ENCODE measurements around the gene CYBC1.

Gene CYBC1

GRCh38 chr17:82452162-82452561, 1.6 kb upstream of the CYBC1 start:
- no peak for TF ChIP-seq CTCF (conservative IDR thresholded peaks at IDR 0.05)
- H3K27ac ChIP-seq, result no peak overlapping the region

- H3K27ac ChIP-seq, result peak overlapping the region; percentile 88
- no peak for TF ChIP-seq CTCF (conservative IDR thresholded peaks at IDR 0.05)
Measured at GRCh38 chr17:82449883-82450356, 632 bp downstream of the CYBC1 start.

GRCh38 chr17:82449131-82449882, 1.2 kb downstream of the CYBC1 start:
- TF ChIP-seq CTCF (conservative IDR thresholded peaks at IDR 0.05), result no peak
- peak overlapping the region; percentile 88; the same call in 1 of the 2 replicates for H3K27ac ChIP-seq

GRCh38 chr17:82447876-82448275, 2.7 kb downstream of the CYBC1 start:
- no peak for TF ChIP-seq CTCF (conservative IDR thresholded peaks at IDR 0.05)
- H3K27ac ChIP-seq, result no peak overlapping the region

GRCh38 chr17:82446649-82447048, 3.9 kb downstream of the CYBC1 start:
- no peak for TF ChIP-seq CTCF (conservative IDR thresholded peaks at IDR 0.05)
- no peak overlapping the region for H3K27ac ChIP-seq

- TF ChIP-seq CTCF (conservative IDR thresholded peaks at IDR 0.05), result no peak
- H3K27ac ChIP-seq, result no peak overlapping the region; the same call in 1 of the 2 replicates
Measured at GRCh38 chr17:82446124-82446523, 4.4 kb downstream of the CYBC1 start.

GRCh38 chr17:82445542-82445941, 5.0 kb downstream of the CYBC1 start:
- no peak for TF ChIP-seq CTCF (conservative IDR thresholded peaks at IDR 0.05)
- no peak overlapping the region; the same call in 1 of the 2 replicates for H3K27ac ChIP-seq
